Myocyte (in vitro differentiated cells): ENCODE results near the gene DLG2. TPM values are rescaled to one million over a fixed set of nuclear protein-coding genes. Genes with fewer than 3 reads are reported as not detected.
"Not testable (repeated sequence)": the region's sequence is repeated elsewhere in the genome, so short reads cannot be mapped to it uniquely, and the experiment has no call there.

Source experiments
- DNase-seq: peaks from one replicate; pipeline ENCODE4 v3.0.0-alpha.2; 2012; ENCODE audit warnings: low read depth
- total RNA-seq: library from RNA; depleted of rRNA; stranded (reverse); fragments of >200 nt; gene quantifications from 2 replicates; pipeline ENCODE4 v1.2.3, GENCODE V29; 2014

Gene DLG2
- total RNA-seq, 1 donor from 2014 or later: 9.5 TPM

GRCh38 chr11:85040166-85040565 lies 587.0 kb downstream of the DLG2 start:
- DNase-seq: no peak

- peak; percentile 5 for DNase-seq
Measured at GRCh38 chr11:85029964-85030363, 597.2 kb downstream of the DLG2 start.

- no peak for DNase-seq
Measured at GRCh38 chr11:85028329-85029101, 598.6 kb downstream of the DLG2 start.

- DNase-seq: no peak
Measured at GRCh38 chr11:85027346-85027745, 599.8 kb downstream of the DLG2 start.

GRCh38 chr11:85021058-85021457 lies 606.1 kb downstream of the DLG2 start:
- DNase-seq: no peak

- DNase-seq: no peak
Measured at GRCh38 chr11:84993386-84993785, 633.8 kb downstream of the DLG2 start.

- DNase-seq: no peak
Measured at GRCh38 chr11:84990141-84990540, 637.0 kb downstream of the DLG2 start.

GRCh38 chr11:84987686-84988187 lies 639.4 kb downstream of the DLG2 start:
- DNase-seq: not testable (repeated sequence)

- no peak for DNase-seq
Measured at GRCh38 chr11:84981301-84981700, 645.8 kb downstream of the DLG2 start.

GRCh38 chr11:84969103-84969502 lies 658.0 kb downstream of the DLG2 start:
- DNase-seq: peak; percentile 41

- DNase-seq: no peak
Measured at GRCh38 chr11:84965484-84965883, 661.7 kb downstream of the DLG2 start.

GRCh38 chr11:84963240-84963639 lies 663.9 kb downstream of the DLG2 start:
- no peak for DNase-seq

GRCh38 chr11:84962018-84962417 lies 665.1 kb downstream of the DLG2 start:
- DNase-seq: no peak

- no peak for DNase-seq
Measured at GRCh38 chr11:84958295-84958694, 668.8 kb downstream of the DLG2 start.

- DNase-seq: no peak
Measured at GRCh38 chr11:84950569-84951270, 676.4 kb downstream of the DLG2 start.

- no peak for DNase-seq
Measured at GRCh38 chr11:84947970-84948580, 679.1 kb downstream of the DLG2 start.

- no peak for DNase-seq
Measured at GRCh38 chr11:84947070-84947469, 680.1 kb downstream of the DLG2 start.

- DNase-seq: no peak
Measured at GRCh38 chr11:84930863-84931262, 696.3 kb downstream of the DLG2 start.

- DNase-seq: no peak
Measured at GRCh38 chr11:84929738-84930137, 697.4 kb downstream of the DLG2 start.

GRCh38 chr11:84924154-84924692 lies 702.9 kb downstream of the DLG2 start:
- DNase-seq: no peak

- DNase-seq: no peak
Measured at GRCh38 chr11:84923489-84923888, 703.7 kb downstream of the DLG2 start.

GRCh38 chr11:84922836-84923235 lies 704.3 kb downstream of the DLG2 start:
- DNase-seq: no peak
